GM12874 (cell line): ENCODE data around the gene CCDC8.

Experiments used
- TF ChIP-seq, protein P1 (sequence below): IDR thresholded peaks from 2 replicates; pipeline ENCODE4 v1.5.1; 2011; ENCODE audit warnings: low read depth, mild to moderate bottlenecking, control low read depth, low read length, moderate library complexity; ENCODE audit not compliant: insufficient read depth

The CCDC8 gene

GRCh38 chr19:46390866-46391265, 22.5 kb downstream of the CCDC8 start:
- TF ChIP-seq, protein P1, sequence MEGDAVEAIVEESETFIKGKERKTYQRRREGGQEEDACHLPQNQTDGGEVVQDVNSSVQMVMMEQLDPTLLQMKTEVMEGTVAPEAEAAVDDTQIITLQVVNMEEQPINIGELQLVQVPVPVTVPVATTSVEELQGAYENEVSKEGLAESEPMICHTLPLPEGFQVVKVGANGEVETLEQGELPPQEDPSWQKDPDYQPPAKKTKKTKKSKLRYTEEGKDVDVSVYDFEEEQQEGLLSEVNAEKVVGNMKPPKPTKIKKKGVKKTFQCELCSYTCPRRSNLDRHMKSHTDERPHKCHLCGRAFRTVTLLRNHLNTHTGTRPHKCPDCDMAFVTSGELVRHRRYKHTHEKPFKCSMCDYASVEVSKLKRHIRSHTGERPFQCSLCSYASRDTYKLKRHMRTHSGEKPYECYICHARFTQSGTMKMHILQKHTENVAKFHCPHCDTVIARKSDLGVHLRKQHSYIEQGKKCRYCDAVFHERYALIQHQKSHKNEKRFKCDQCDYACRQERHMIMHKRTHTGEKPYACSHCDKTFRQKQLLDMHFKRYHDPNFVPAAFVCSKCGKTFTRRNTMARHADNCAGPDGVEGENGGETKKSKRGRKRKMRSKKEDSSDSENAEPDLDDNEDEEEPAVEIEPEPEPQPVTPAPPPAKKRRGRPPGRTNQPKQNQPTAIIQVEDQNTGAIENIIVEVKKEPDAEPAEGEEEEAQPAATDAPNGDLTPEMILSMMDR, result no peak

GRCh38 chr19:46390121-46390858, 23.1 kb downstream of the CCDC8 start:
- TF ChIP-seq, protein P1, result no peak

GRCh38 chr19:46388311-46389095, 24.9 kb downstream of the CCDC8 start:
- TF ChIP-seq, protein P1, result no peak

DNA sequence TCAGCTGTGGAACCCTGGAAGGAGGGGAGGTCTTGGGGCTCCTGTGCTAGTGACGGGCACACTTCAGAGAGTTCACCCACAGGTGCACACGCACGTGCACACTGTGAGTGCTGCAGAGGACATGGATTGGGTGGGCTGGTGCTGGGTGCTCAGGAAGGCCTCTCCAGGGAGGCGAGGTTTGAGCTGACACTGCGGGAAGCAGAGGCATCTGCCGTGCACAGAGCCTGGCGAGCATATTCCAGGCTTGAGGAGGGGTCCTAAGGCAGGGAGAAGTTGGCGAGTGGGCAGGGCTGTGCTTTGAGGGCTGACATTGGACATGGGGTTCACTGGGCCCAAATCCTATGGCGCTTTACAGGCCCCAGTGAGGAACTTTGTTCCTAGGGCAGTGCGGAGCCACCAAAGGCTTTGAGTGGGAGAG, 25.6 kb downstream of the CCDC8 start:
- TF ChIP-seq, protein P1, result no peak

- TF ChIP-seq, protein P1, result no peak
Measured at GRCh38 chr19:46386996-46387712, 26.2 kb downstream of the CCDC8 start.

GRCh38 chr19:46386151-46386550, 27.2 kb downstream of the CCDC8 start:
- TF ChIP-seq, protein P1, result no peak

DNA sequence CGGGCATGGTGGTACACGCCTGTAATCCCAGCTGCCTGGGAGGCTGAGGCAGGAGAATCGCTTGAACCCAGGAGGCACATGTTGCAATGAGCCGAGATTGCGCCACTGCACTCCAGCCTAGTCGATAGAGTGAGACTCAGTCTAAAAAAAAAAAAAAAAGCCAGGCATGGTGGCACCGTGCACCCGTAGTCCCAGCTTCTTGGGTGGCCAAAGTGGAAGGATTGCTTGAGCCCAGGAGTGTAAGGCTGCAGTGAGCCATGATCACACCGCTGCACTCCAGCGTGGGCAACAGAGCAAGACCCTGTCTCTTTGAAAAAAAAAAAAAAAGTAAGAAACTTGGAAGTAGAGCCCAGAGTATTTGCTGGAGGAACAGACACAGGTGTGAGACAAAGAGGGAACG, 27.7 kb downstream of the CCDC8 start:
- TF ChIP-seq, protein P1, result no peak
